T-cell (primary cell): ENCODE results near the gene ACTG2. TPM values are rescaled to one million over a fixed set of nuclear protein-coding genes. Genes with fewer than 3 reads are reported as not detected.

Source experiments
- total RNA-seq, 35 experiments: library from RNA in 6 of 35; stranded (reverse) in 6 of 35; fragments of 120-200 nt in 1 of 35; gene quantifications; one replicate each; pipeline versions ENCODE4 v1.2.1 to v1.2.4 and lab custom pipeline; 2013 to 2026

ACTG2 gene
- total RNA-seq, 5 donors from 2014 or later (not counting 1 experiment from before 2014, with no cell fraction given) = 0.79 to 1.3 (median 0.95) TPM; not detected in 2

Other genes starting within 250 kb of the ACTG2 start
- gene TPRKB, start 155.7 kb upstream of the ACTG2 start, total RNA-seq = 10 to 100 TPM; 17.2 to 23.5 (median 20.1) TPM
- 10 to 100 TPM; 36.7 to 44.0 (median 38.4) TPM for gene DUSP11, start 112.9 kb upstream of the ACTG2 start, total RNA-seq
- not detected for gene C2orf78, start 108.8 kb upstream of the ACTG2 start, total RNA-seq
- gene STAMBP, start 64.0 kb upstream of the ACTG2 start, total RNA-seq = 10 to 100 TPM; 21.6 to 32.5 (median 28.9) TPM
- gene DGUOK, start 33.9 kb downstream of the ACTG2 start, total RNA-seq = 10 to 100 TPM; 44.0 to 70.2 (median 62.5) TPM
- gene TET3, start 91.9 kb downstream of the ACTG2 start, total RNA-seq = 10 to 100 TPM; 22.5 to 32.2 (median 26.8) TPM